ENCODE results near the gene PDE3A.
A peak's percentile ranks its signal among the peaks of the same experiment; 100 is the strongest.
"Not testable (repeated sequence)": the region's sequence is repeated elsewhere in the genome, so short reads cannot be mapped to it uniquely, and the experiment has no call there.

The PDE3A gene

DNA sequence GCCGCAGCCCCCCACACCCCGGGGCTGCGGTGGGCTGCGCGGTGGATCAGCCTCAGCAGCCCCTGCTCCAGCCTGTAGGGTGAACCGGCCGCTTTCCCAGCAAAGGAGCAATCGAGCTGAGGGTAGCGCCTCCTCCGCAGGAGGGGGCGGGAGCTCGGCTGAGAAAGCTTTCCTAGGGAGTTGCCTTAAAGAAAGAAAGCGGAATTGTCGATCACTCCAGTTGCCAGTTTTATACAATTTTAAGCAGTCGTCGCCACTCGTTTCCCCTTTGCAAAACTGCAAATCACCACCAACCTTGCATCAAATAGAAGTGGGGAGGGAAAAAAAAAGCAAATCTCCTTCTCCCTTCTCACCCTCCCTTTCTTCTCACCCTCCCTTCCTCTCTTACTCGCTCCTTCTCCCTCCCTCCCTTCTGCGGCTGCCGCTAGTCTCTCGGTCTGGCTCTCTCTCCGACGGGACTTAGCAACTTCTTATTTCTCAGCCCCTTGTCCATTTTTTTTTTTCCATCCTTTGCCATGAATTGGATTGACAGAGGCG lies at the start of gene PDE3A:
Gene PDE3A, plus strand, starts transcription at position 424 of the 537 bp plus-strand sequence. CDS start 748 bp downstream, outside the sequence.
- TF ChIP-seq, protein P1, sequence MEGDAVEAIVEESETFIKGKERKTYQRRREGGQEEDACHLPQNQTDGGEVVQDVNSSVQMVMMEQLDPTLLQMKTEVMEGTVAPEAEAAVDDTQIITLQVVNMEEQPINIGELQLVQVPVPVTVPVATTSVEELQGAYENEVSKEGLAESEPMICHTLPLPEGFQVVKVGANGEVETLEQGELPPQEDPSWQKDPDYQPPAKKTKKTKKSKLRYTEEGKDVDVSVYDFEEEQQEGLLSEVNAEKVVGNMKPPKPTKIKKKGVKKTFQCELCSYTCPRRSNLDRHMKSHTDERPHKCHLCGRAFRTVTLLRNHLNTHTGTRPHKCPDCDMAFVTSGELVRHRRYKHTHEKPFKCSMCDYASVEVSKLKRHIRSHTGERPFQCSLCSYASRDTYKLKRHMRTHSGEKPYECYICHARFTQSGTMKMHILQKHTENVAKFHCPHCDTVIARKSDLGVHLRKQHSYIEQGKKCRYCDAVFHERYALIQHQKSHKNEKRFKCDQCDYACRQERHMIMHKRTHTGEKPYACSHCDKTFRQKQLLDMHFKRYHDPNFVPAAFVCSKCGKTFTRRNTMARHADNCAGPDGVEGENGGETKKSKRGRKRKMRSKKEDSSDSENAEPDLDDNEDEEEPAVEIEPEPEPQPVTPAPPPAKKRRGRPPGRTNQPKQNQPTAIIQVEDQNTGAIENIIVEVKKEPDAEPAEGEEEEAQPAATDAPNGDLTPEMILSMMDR (IDR thresholded peaks at IDR 0.05; ENCODE audit: borderline replicate concordance, insufficient read depth, low read depth, low read length): no peak

DNA sequence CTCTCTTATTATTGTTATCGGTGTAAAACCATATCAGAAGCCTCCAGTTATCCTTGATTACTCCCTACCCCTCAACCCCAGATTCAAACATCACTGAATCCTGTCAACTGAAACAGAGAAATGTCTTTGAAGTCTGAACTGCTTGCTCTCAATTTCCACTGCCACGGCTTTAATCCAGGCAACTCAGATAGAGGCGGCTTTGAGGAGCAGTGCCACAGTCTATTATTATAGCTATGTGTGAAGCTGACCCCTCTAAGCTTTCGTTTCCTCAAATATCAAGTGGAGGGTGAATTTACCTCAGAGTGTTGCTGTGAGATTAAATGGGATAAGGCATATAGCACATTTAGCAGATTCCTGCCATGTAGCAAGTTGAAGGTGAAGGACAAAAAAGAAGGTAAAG lies 49.0 kb upstream of the PDE3A start:
- no peak overlapping the region for H3K4me3 ChIP-seq (ENCODE audit: low read depth, low read length)
- TF ChIP-seq, protein P1 (IDR thresholded peaks at IDR 0.05; ENCODE audit: borderline replicate concordance, insufficient read depth, low read depth, low read length): no peak

More for the DNA sequence above, at the start of gene PDE3A:
- peak within 1 kb of the TSS; percentile 37 for H3K4me3 ChIP-seq (ENCODE audit: low read depth, low read length)

DNA sequence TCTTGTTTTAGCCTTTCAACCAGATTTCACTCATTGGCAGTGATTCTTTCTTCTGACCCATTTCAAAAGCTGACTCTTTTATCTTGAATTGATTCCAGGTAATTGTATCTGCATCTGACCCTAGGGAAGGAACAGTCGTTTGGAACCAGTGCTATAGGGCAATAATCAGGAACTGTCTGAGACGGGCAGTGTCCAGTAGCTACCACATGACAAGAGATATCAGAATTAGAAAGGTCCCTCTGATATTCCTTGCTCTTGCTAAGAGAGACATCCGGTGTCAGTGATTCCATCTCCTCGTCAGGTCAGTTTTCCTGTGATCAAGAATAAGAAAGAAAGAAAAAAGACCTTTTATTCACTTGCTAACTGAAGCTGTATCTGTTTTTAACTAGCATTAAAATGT lies 47.8 kb upstream of the PDE3A start:
- TF ChIP-seq, protein P1 (IDR thresholded peaks at IDR 0.05; ENCODE audit: borderline replicate concordance, insufficient read depth, low read depth, low read length): no peak
- H3K4me3 ChIP-seq (ENCODE audit: low read depth, low read length): no peak overlapping the region

DNA sequence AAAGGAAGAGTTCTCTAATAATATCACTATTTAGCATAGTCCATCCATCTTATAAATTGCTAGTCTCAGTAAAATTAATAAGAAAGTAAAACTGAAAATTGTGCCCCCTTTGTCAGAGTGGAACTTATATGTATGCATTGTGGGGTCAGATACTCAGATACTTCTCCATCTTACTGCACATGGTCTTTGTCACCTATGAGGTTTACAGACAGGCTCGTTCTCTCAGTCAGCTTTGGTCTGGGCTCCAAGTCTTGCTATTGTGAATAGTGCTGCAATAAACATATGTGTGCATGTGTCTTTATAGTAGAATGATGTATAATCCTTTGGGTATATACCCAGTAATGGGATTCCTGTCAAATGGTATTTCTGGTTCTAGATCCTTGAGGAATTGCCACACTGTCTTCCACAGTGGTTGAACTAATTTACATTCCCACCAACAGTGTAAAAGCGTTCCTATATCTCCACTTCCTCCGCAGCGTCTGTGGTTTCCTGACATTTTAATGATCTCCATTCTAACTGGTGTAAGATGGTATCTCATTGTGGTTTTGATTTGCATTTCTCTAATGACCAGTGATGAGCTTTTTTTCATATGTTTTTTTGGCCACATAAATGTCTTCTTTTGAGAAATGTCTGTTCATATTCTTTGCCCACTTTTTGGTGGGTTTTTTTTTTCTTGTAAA lies 37.4 kb upstream of the PDE3A start:
- not testable (repeated sequence) for H3K4me3 ChIP-seq (ENCODE audit: low read depth, low read length)

DNA sequence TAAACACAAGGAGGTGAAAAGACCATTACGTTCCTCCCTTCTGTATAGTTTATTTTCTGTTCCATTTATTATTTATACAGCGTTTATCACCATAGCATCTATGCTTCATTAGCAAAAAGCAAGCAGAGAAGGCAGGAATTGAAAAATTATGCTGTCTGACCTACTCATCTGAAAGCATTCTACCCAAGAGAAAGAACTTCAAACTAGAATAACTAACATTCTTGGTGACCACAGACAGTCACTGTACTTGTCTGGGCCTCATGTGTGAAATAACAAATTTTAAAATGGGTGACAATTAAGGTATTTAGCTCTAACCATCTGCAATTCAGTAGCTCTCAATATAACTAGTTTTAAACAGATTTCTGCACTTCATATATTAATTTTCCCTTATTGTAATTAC lies 29.3 kb upstream of the PDE3A start:
- H3K4me3 ChIP-seq (ENCODE audit: low read depth, low read length): no peak overlapping the region
- TF ChIP-seq, protein P1 (IDR thresholded peaks at IDR 0.05; ENCODE audit: borderline replicate concordance, insufficient read depth, low read depth, low read length): no peak

DNA sequence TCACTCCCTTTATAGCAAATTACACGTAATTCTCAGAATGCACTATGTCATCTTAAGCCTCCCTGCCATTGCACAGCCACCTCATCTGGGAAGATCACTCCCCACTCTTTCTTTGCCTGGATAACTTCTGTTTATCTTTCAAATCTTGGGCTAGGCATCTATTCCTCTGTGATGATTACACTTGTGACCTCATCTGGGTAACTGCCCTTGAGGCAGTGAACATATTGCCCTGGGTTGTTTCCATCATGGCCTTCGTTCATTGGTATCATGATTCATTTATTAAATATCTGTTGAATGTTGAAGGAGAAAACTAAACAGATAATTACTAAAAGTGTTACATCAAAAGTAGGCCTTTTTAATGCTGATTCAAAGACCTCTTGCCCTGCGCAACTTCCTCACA lies 26.2 kb upstream of the PDE3A start:
- TF ChIP-seq, protein P1 (IDR thresholded peaks at IDR 0.05; ENCODE audit: borderline replicate concordance, insufficient read depth, low read depth, low read length): no peak
- no peak overlapping the region for H3K4me3 ChIP-seq (ENCODE audit: low read depth, low read length)

DNA sequence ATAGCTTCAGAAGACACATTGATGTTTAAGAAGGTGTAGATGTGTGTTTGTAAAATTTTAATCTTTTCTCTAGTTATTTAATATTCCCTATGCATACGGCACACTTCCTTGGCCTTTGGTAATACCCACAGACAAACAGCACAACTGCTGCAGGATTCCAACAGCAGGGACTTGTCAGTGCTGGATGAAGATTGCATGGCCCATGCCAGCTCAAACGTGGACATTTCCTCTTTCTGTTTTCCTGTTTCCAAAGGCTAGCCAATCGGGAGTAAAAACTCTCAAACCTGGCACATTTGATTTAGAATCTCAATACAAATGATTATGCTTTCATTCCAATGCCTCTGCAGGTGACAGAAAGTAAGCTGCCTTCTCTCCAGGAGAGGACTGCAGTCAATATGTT lies 22.5 kb upstream of the PDE3A start:
- H3K4me3 ChIP-seq (ENCODE audit: low read depth, low read length): no peak overlapping the region
- TF ChIP-seq, protein P1 (IDR thresholded peaks at IDR 0.05; ENCODE audit: borderline replicate concordance, insufficient read depth, low read depth, low read length): no peak
